HG03280 (cell line): ENCODE data around the gene USP10.

ENCODE experiments used
- ATAC-seq: cut with Tn5 transposase; IDR thresholded peaks from one replicate; pipeline ENCODE4 v1.9.1; 2021; ENCODE audit warnings: mild to moderate bottlenecking, moderate library complexity; ENCODE audit not compliant: unreplicated experiment

USP10 gene

GRCh38 chr16:84821179-84821578 lies 121.4 kb downstream of the USP10 start:
- no peak for ATAC-seq

GRCh38 chr16:84821728-84822689 lies 122.2 kb downstream of the USP10 start:
- no peak for ATAC-seq

DNA sequence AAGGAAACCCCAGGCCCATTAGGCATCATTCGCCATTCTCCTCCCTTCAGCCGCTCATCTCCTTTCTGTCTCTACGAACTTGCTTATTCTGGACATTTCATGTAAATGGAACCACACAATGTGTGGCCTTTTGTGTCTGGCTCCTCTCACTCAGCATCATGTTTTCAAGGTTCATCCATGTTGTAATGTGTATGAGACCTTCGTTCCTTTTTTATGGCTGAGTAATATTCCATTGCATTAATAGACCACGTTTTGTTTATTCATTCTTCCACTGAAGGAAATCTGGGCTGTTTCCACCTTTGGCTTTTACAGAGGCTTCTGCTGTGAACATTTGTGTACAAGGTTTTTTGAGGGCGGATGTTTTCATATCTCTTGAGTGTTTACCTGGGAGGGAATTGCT lies 123.2 kb downstream of the USP10 start:
- no peak for ATAC-seq

- no peak for ATAC-seq
Measured at GRCh38 chr16:84823484-84823883, 123.7 kb downstream of the USP10 start.

GRCh38 chr16:84823926-84824325 lies 124.1 kb downstream of the USP10 start:
- no peak for ATAC-seq

- no peak for ATAC-seq
Measured at GRCh38 chr16:84825896-84826557, 126.2 kb downstream of the USP10 start.

GRCh38 chr16:84826558-84826941 lies 126.8 kb downstream of the USP10 start:
- ATAC-seq, result no peak

GRCh38 chr16:84827131-84827574 lies 127.4 kb downstream of the USP10 start:
- ATAC-seq, result no peak

DNA sequence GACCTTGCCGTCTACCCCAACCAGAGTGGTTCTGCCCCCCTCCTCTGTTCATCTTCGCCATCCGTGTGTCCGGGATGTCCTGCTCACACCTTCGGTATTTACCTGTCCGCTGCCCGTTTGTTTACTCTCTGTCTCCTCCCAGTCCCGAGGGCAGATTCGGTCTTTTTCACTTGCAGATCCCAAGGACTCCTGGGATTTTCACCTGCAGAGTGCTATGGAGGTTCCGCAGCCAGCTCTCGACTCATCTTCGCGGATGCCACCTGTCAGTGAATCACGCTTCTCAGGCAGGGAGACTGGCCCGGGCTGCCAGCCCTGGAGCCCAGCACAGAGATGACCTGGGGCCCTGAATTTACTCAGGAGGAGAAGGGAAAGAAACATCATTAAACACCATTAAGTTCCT lies 128.1 kb downstream of the USP10 start:
- no peak for ATAC-seq

- ATAC-seq, result no peak
Measured at GRCh38 chr16:84828322-84828721, 128.5 kb downstream of the USP10 start.
